MM.1S (cell line): Measurements from ENCODE around the gene GRPR.
"Not testable (repeated sequence)": the region's sequence is repeated elsewhere in the genome, so short reads cannot be mapped to it uniquely, and the experiment has no call there.

ENCODE experiments used
- DNase-seq: peaks from one replicate; pipeline ENCODE4 v3.0.0-alpha.2; 2015
- H2AFZ ChIP-seq: fragments of 300-600 bp; sonication (generic); 2 replicates; pipeline ENCODE4 v1.6.0; 2016; ENCODE audit warnings: antibody characterized with exemption, low read length
- H3F3A ChIP-seq: fragments of 300-600 bp; sonication (generic); 2 replicates; pipeline ENCODE4 v1.6.1; 2016; ENCODE audit warnings: mild to moderate bottlenecking, antibody characterized with exemption, low read length, moderate library complexity, mixed read lengths; ENCODE audit not compliant: insufficient read depth
- H3K27ac ChIP-seq: fragments of 300-600 bp; sonication (generic); 2 replicates; pipeline ENCODE4 v1.5.1; 2016; ENCODE audit warnings: mild to moderate bottlenecking, low read length
- H3K27me3 ChIP-seq: fragments of 300-600 bp; sonication (generic); replicated peaks from 2 replicates; pipeline ENCODE4 v1.6.0; 2016; ENCODE audit warnings: low read length; ENCODE audit not compliant: insufficient read depth
- H3K36me3 ChIP-seq: fragments of 300-600 bp; sonication (generic); replicated peaks from 2 replicates; pipeline ENCODE4 v1.6.1; 2016; ENCODE audit warnings: mild to moderate bottlenecking, low read length, mixed read lengths; ENCODE audit not compliant: insufficient read depth
- H3K4me1 ChIP-seq: fragments of 300-600 bp; sonication (generic); 2 replicates; pipeline ENCODE4 v1.6.1; 2016; ENCODE audit warnings: low read length, mixed read lengths
- H3K4me2 ChIP-seq: fragments of 300-600 bp; sonication (generic); 2 replicates; pipeline ENCODE4 v1.6.0; 2016; ENCODE audit warnings: low read depth, low read length
- H3K4me3 ChIP-seq: fragments of 300-600 bp; sonication (generic); 2 replicates; pipeline ENCODE4 v1.5.1; 2016; ENCODE audit warnings: low read length, mixed read lengths
- H3K79me2 ChIP-seq: fragments of 300-600 bp; sonication (generic); 2 replicates; pipeline ENCODE4 v1.6.1; 2016; ENCODE audit warnings: mixed run types, low read length, mixed read lengths
- H3K9ac ChIP-seq: fragments of 300-600 bp; sonication (generic); 2 replicates; pipeline ENCODE4 v1.6.1; 2016; ENCODE audit warnings: low read length, mixed read lengths
- H3K9me2 ChIP-seq: fragments of 300-600 bp; sonication (generic); replicated peaks from 2 replicates; pipeline ENCODE4 v1.6.1; 2016; ENCODE audit warnings: mild to moderate bottlenecking, low read length, mixed read lengths; ENCODE audit not compliant: insufficient read depth
- H3K9me3 ChIP-seq: fragments of 300-600 bp; sonication (generic); replicated peaks from 2 replicates; pipeline ENCODE4 v1.6.1; 2016; ENCODE audit warnings: mild to moderate bottlenecking, low read length, mixed read lengths; ENCODE audit not compliant: insufficient read depth
- H4K20me1 ChIP-seq: fragments of 300-600 bp; sonication (generic); 2 replicates; pipeline ENCODE4 v1.6.1; 2016; ENCODE audit warnings: mild to moderate bottlenecking, low read length, moderate library complexity, mixed read lengths; ENCODE audit not compliant: insufficient read depth
- EZH2 ChIP-seq: fragments of 300-600 bp; sonication (generic); optimal IDR thresholded peaks from 2 replicates; pipeline ENCODE3; 2017; ENCODE audit warnings: low read depth, mild to moderate bottlenecking, antibody characterized with exemption, low read length, mixed read lengths
- EZH2phosphoT487 ChIP-seq: fragments of 300-600 bp; sonication (generic); IDR thresholded peaks from 2 replicates; pipeline ENCODE4 v1.6.1; 2018; ENCODE audit warnings: antibody characterized with exemption, low read length
- TF ChIP-seq, protein P1 (sequence below): fragments of 300-600 bp; sonication (generic); IDR thresholded peaks from 2 replicates; pipeline ENCODE4 v1.5.1; 2016; ENCODE audit warnings: antibody characterized with exemption, low read length, mixed read lengths

Gene GRPR

GRCh38 chrX:16175329-16176061, 52.1 kb downstream of the GRPR start:
- Histone ChIP-seq H3K36me3 (no peaks in the 10 kb centered on the region), H3K4me3 (no peak overlapping the region), H2AFZ (no peak overlapping the region), H3K27ac (no peak overlapping the region), H3K4me1 (no peaks in the 10 kb centered on the region), H3K9me3 (no peaks in the 10 kb centered on the region), H3K27me3 (no peaks in the 10 kb centered on the region), H3K9ac (no peak overlapping the region), H3F3A (no peaks in the 10 kb centered on the region), H3K4me2 (no peak overlapping the region), H4K20me1 (no peaks in the 10 kb centered on the region), H3K9me2 (no peaks in the 10 kb centered on the region), H3K79me2 (no peaks in the 10 kb centered on the region)
- TF ChIP-seq EZH2: no peak
- TF ChIP-seq, protein P1, sequence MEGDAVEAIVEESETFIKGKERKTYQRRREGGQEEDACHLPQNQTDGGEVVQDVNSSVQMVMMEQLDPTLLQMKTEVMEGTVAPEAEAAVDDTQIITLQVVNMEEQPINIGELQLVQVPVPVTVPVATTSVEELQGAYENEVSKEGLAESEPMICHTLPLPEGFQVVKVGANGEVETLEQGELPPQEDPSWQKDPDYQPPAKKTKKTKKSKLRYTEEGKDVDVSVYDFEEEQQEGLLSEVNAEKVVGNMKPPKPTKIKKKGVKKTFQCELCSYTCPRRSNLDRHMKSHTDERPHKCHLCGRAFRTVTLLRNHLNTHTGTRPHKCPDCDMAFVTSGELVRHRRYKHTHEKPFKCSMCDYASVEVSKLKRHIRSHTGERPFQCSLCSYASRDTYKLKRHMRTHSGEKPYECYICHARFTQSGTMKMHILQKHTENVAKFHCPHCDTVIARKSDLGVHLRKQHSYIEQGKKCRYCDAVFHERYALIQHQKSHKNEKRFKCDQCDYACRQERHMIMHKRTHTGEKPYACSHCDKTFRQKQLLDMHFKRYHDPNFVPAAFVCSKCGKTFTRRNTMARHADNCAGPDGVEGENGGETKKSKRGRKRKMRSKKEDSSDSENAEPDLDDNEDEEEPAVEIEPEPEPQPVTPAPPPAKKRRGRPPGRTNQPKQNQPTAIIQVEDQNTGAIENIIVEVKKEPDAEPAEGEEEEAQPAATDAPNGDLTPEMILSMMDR: no peak
- TF ChIP-seq EZH2phosphoT487: no peak
- DNase-seq: no peak

DNA sequence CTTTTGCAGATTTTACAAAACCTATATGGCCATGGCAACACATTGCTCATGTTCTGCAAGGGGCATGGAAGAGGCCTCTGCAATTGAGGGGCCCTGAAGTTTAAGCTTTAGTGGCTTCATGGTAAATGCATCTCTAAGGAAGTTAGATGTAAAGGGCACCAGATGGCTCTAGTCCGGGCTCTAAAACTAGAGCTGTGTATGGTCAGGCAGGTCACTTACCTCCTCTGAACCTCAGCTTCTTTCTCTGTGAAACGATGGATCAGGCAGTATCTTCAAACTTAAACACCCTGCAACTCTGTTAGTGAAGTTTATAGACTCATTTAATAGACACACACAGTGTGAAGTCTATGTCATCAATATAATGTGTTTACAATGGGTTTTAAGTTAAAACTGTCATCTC, 53.9 kb downstream of the GRPR start:
- H3K4me1 ChIP-seq: no peaks in the 10 kb centered on the region
- no peaks in the 10 kb centered on the region for H3F3A ChIP-seq
- H3K36me3 ChIP-seq: no peaks in the 10 kb centered on the region
- H2AFZ ChIP-seq: no peak overlapping the region
- no peak for TF ChIP-seq EZH2
- no peak for TF ChIP-seq EZH2phosphoT487
- TF ChIP-seq, protein P1: no peak
- H3K9me2 ChIP-seq: no peaks in the 10 kb centered on the region
- H3K27ac ChIP-seq: no peak overlapping the region
- no peak overlapping the region for H3K4me2 ChIP-seq
- no peaks in the 10 kb centered on the region for H3K79me2 ChIP-seq
- H3K9ac ChIP-seq: no peak overlapping the region
- H3K27me3 ChIP-seq: no peaks in the 10 kb centered on the region
- no peak overlapping the region for H3K4me3 ChIP-seq
- DNase-seq: no peak
- H4K20me1 ChIP-seq: no peaks in the 10 kb centered on the region
- no peaks in the 10 kb centered on the region for H3K9me3 ChIP-seq

- H3K27me3 ChIP-seq, H3F3A ChIP-seq, H3K27ac ChIP-seq, H3K4me3 ChIP-seq, H2AFZ ChIP-seq, H3K9me3 ChIP-seq, H3K9me2 ChIP-seq, H3K4me2 ChIP-seq, H3K9ac ChIP-seq, DNase-seq, H4K20me1 ChIP-seq, H3K79me2 ChIP-seq, H3K36me3 ChIP-seq, H3K4me1 ChIP-seq: not testable (repeated sequence)
Measured at GRCh38 chrX:16183843-16184242, 60.5 kb downstream of the GRPR start.

DNA sequence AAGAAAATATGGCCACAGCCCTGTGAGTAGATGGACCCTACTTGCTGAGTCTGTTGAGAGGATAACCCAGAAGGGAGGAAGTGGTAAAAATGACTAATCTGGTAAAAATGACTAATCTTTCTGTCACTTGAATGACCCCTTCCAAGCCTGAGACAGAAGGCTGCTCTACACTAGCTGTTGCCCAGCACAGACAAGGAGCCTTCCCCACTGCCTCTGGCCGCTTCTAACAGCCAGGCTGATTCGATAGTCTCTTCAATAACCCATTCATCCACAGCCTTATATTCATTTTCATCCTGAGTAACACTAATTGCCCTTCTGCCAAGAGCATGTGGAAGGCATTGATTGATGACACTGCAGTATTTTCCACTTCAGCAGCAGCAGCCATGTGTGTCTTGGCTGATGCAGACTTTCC, 62.4 kb downstream of the GRPR start:
- Histone ChIP-seq H3K9me3 (no peaks in the 10 kb centered on the region), H2AFZ (no peak overlapping the region), H4K20me1 (no peaks in the 10 kb centered on the region), H3K9ac (no peak overlapping the region), H3K9me2 (no peaks in the 10 kb centered on the region), H3K27me3 (no peaks in the 10 kb centered on the region), H3K4me2 (no peak overlapping the region), H3K27ac (no peak overlapping the region), H3F3A (no peaks in the 10 kb centered on the region), H3K4me1 (no peaks in the 10 kb centered on the region), H3K79me2 (no peaks in the 10 kb centered on the region), H3K36me3 (no peaks in the 10 kb centered on the region), H3K4me3 (no peak overlapping the region)
- DNase-seq: no peak
- TF ChIP-seq EZH2 (no peak), EZH2phosphoT487 (no peak)
- TF ChIP-seq, protein P1: no peak
